Measurements from ENCODE around the gene POLN.

The POLN gene

DNA sequence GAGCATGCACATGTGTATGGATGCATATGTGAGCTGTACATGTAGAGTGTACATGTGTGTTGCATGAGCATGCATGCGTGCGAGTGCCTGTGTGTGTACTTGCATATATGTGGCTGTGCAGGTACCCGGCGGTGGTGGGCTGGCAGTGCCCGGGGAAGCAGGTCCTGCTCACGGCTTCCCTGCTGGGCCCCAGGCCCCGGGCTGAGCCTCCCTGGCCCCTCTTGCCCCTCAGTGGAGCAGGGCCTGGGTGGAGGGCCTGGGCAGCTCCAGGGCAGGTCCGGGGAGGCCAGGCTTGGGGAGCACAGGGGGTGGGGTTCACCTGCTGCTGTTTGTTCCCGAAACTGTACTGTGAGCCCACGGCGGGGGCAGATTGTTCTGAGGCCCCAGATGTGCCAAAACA lies 173.4 kb downstream of the POLN start:
- Histone ChIP-seq H3K4me3 (ENCODE audit: low read depth in 1 of 5, low read length in 5 of 5) (no peak overlapping the region), H3K9me3 (ENCODE audit: control insufficient read depth in 5 of 5, low read length in 5 of 5) (no peaks in the 10 kb centered on the region), H3K27ac (ENCODE audit: low read depth, low read length) (no peak overlapping the region), H3K4me1 (ENCODE audit: control insufficient read depth in 5 of 5, insufficient read depth in 5 of 5, low read length in 5 of 5) (peaks cover 3 to 60% (median 43%) of the 10 kb centered on the region in 5 donors), H3K27me3 (ENCODE audit: control insufficient read depth in 5 of 5, insufficient read depth in 4 of 5, low read length in 5 of 5) (peaks cover 0 to 4% (median 0%) of the 10 kb centered on the region in 5 donors), H3K9ac (ENCODE audit: low read length in 5 of 5) (no peak overlapping the region), H3K36me3 (ENCODE audit: control insufficient read depth in 5 of 5, insufficient read depth in 5 of 5, low read length in 5 of 5) (peaks cover 0 to 3% (median 0%) of the 10 kb centered on the region in 5 donors)

DNA sequence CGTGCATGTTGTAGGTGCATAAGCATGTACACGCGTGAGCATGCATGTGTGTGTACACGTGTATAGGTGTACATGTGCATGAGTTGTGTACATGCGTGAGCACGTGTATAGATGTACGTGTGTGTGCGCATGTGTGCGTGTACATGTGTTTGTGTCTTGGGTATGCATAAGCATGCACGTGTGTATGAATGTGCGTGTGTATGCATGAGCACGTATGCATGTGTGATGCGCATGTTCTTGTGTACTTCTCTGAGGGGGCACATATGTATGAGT lies 173.8 kb downstream of the POLN start:
- Histone ChIP-seq H3K27me3 (ENCODE audit: control insufficient read depth in 5 of 5, insufficient read depth in 4 of 5, low read length in 5 of 5) (peaks cover 0 to 4% (median 0%) of the 10 kb centered on the region in 5 donors), H3K4me3 (ENCODE audit: low read depth in 1 of 5, low read length in 5 of 5) (no peak overlapping the region), H3K9ac (ENCODE audit: low read length in 5 of 5) (no peak overlapping the region), H3K4me1 (ENCODE audit: control insufficient read depth in 5 of 5, insufficient read depth in 5 of 5, low read length in 5 of 5) (peaks cover 3 to 64% (median 47%) of the 10 kb centered on the region in 5 donors), H3K36me3 (ENCODE audit: control insufficient read depth in 5 of 5, insufficient read depth in 5 of 5, low read length in 5 of 5) (peaks cover 0 to 3% (median 0%) of the 10 kb centered on the region in 5 donors), H3K9me3 (ENCODE audit: control insufficient read depth in 5 of 5, low read length in 5 of 5) (no peaks in the 10 kb centered on the region), H3K27ac (ENCODE audit: low read depth, low read length) (no peak overlapping the region)

DNA sequence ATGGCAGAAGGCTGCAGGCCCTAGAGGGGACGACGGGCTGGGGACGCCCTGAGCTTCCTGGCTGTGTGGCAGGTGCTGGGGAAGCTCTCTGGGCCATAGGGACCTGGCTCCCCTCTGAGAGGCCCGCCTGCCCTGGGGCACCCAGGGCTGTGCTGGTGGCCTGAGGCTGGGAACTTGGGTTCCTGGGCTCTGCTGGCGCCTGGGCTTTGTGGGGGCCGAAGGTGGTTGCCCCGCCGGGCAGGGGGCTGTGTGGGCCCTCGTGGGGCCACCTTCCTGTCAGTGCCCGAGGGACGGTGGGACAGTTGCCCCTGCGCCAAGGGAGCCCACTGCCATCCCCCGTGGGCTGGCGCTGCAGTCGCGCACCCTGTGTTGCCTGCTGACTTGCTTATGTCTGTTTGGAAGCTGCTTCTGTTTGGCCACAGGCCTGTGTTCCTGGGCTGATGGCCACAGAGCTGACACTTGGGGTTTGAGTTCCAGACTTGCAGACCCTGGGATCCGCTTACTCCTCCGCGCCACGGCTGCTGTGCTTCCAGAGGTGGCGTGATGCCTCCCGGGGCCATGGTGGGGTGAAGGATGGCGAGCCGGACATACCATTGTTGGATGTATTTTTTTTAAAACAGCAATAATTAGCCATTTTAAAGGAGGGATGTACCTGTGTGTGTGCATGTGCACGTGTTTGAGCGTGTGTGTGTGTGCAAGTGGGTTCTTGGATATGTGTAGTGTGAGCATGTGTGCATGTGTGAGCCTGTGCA lies 174.3 kb downstream of the POLN start:
- Histone ChIP-seq H3K9me3 (ENCODE audit: control insufficient read depth in 5 of 5, low read length in 5 of 5) (no peaks in the 10 kb centered on the region), H3K27me3 (ENCODE audit: control insufficient read depth in 5 of 5, insufficient read depth in 4 of 5, low read length in 5 of 5) (peaks cover 0 to 4% (median 0%) of the 10 kb centered on the region in 5 donors), H3K4me1 (ENCODE audit: control insufficient read depth in 5 of 5, insufficient read depth in 5 of 5, low read length in 5 of 5) (peaks cover 3 to 70% (median 52%) of the 10 kb centered on the region in 5 donors), H3K27ac (ENCODE audit: low read depth, low read length) (no peak overlapping the region), H3K9ac (ENCODE audit: low read length in 5 of 5) (no peak overlapping the region), H3K36me3 (ENCODE audit: control insufficient read depth in 5 of 5, insufficient read depth in 5 of 5, low read length in 5 of 5) (peaks cover 0 to 3% (median 0%) of the 10 kb centered on the region in 5 donors), H3K4me3 (ENCODE audit: low read depth in 1 of 5, low read length in 5 of 5) (no peak overlapping the region)

DNA sequence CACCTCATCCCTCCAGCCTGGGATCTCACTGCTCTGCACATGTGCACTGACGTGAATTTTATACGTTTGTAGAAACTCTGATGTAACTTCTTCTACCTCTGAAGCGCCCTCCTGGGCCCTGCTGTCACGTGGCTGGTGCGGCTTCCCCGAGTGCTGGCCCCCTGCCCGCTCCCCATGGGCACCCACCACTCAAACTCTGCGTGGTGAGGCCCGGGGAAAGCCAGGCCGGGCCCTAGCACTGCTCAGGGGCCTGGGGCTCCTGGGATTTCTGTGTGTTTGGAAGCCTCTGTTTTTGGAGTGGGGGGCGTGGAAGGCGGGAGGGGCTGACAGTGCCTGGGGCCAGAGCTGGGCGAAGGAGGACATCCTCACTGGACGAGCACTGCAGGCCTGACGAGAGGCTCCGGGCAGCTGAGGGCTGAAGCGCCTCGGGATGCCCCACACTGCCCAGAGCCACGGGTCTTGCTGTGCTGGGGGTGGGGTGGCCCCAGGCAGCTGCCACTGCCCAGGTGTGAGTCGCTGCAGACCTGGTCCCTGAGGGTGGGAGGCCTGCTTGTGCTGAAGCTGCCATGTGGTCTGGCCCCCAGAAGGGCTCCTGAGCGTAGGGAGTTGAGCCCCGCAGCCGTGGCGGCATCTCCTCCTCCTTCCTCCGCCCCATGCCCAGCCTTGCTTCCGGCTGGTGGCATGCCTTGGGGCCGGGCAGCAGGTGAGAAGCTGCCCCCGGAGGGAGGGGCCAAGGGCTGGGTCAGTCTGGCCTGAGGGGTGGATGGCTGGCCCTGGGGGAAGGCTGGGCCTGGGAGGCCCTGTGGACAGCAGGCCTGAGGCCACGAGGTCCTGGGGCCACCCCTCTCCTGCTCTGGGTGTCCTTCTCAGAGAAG lies 175.1 kb downstream of the POLN start:
- Histone ChIP-seq H3K27me3 (ENCODE audit: control insufficient read depth in 5 of 5, insufficient read depth in 4 of 5, low read length in 5 of 5) (peaks cover 0 to 10% (median 0%) of the 10 kb centered on the region in 5 donors), H3K27ac (ENCODE audit: low read depth, low read length) (no peak overlapping the region), H3K4me3 (ENCODE audit: low read depth in 1 of 5, low read length in 5 of 5) (no peak overlapping the region)

DNA sequence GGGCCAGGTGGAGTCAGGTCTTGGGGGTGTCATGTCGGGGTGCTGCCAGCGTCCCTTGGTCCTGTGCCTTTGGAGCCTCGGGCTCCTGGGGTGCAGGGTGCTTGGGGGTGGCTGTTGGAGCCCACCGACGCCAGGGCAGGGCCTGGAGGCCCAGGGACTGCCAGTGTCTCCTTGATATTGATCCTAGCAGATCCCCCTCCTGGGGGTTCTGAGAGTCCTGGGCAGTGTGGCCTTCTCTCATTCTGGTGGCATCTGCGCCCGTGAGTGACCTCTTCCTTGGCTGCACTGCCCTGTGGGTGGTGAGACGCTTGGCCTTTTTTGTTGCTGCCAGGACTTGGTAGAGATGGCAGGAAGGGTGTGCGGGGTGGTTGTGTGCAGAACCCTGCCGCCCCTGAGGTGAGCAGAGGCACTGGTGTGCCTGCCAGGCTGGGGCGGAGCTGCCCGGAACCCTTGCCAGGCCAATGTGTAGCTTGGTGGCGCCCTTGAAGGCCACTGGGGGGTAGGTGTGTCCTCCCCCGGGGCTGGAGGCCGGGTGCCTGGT lies 175.8 kb downstream of the POLN start:
- H3K36me3 ChIP-seq (ENCODE audit: control insufficient read depth in 5 of 5, insufficient read depth in 5 of 5, low read length in 5 of 5), result peaks cover 0 to 3% (median 0%) of the 10 kb centered on the region in 5 donors
- peaks cover 3 to 76% (median 60%) of the 10 kb centered on the region in 5 donors for H3K4me1 ChIP-seq (ENCODE audit: control insufficient read depth in 5 of 5, insufficient read depth in 5 of 5, low read length in 5 of 5)
- H3K27me3 ChIP-seq (ENCODE audit: control insufficient read depth in 5 of 5, insufficient read depth in 4 of 5, low read length in 5 of 5), result peaks cover 0 to 17% (median 0%) of the 10 kb centered on the region in 5 donors
- H3K4me3 ChIP-seq (ENCODE audit: low read depth in 1 of 5, low read length in 5 of 5), result no peak overlapping the region
- no peaks in the 10 kb centered on the region for H3K9me3 ChIP-seq (ENCODE audit: control insufficient read depth in 5 of 5, low read length in 5 of 5)
- H3K27ac ChIP-seq (ENCODE audit: low read depth, low read length), result no peak overlapping the region
- no peak overlapping the region for H3K9ac ChIP-seq (ENCODE audit: low read length in 5 of 5)

More for the DNA sequence above, 175.1 kb downstream of the POLN start:
- Histone ChIP-seq H3K36me3 (ENCODE audit: control insufficient read depth in 5 of 5, insufficient read depth in 5 of 5, low read length in 5 of 5) (peaks cover 0 to 3% (median 0%) of the 10 kb centered on the region in 5 donors), H3K4me1 (ENCODE audit: control insufficient read depth in 5 of 5, insufficient read depth in 5 of 5, low read length in 5 of 5) (peaks cover 3 to 77% (median 60%) of the 10 kb centered on the region in 5 donors), H3K9ac (ENCODE audit: low read length in 5 of 5) (no peak overlapping the region), H3K9me3 (ENCODE audit: control insufficient read depth in 5 of 5, low read length in 5 of 5) (no peaks in the 10 kb centered on the region)

DNA sequence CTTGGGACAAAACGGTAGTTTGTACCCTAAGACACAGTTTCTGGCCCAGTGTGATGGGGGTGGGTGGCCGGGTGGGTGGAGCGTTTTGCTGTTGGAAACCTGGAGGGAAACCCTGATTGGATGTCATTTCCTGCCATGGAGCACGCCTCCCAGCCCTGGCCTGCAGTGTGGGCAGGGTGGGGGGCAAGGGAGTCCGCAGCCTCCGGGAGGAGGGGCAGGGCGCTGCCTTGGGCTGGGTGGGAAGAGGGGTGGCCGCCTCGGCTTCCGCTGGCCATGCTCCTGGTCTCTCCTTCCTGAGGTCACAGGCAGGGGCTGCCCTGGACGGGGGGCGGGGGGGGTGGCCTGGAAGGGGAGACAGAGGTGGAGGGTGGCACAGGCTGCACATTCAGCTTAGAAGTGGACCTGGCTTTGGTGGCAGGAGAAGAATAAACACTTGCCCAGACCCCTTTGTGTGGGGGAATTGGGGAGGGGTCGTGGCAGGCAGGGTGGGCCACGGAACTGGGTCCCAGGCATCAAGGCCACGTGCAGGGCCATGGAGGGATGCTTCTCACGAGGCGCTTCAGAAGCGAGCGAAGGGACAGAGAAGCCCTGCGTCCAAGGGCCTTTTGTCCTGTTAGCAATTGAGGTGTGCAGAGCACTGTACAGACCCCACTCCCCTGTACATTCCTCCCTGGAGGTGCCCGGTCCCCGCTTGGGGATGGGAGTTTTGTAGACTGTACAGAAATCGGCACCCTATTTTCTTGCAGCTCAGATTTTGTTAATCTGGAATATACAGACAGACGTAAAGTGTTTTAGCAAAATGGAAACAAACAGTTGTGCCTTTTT lies 176.6 kb downstream of the POLN start:
- H3K4me1 ChIP-seq (ENCODE audit: control insufficient read depth in 5 of 5, insufficient read depth in 5 of 5, low read length in 5 of 5), result peaks cover 3 to 78% (median 65%) of the 10 kb centered on the region in 5 donors
- no peaks in the 10 kb centered on the region for H3K9me3 ChIP-seq (ENCODE audit: control insufficient read depth in 5 of 5, low read length in 5 of 5)
- H3K36me3 ChIP-seq (ENCODE audit: control insufficient read depth in 5 of 5, insufficient read depth in 5 of 5, low read length in 5 of 5), result peaks cover 0 to 3% (median 0%) of the 10 kb centered on the region in 5 donors
- no peak overlapping the region for H3K27ac ChIP-seq (ENCODE audit: low read depth, low read length)
- H3K9ac ChIP-seq (ENCODE audit: low read length in 5 of 5), result no peak overlapping the region
- H3K27me3 ChIP-seq (ENCODE audit: control insufficient read depth in 5 of 5, insufficient read depth in 4 of 5, low read length in 5 of 5), result peaks cover 0 to 20% (median 0%) of the 10 kb centered on the region in 5 donors
- no peak overlapping the region for H3K4me3 ChIP-seq (ENCODE audit: low read depth in 1 of 5, low read length in 5 of 5)

DNA sequence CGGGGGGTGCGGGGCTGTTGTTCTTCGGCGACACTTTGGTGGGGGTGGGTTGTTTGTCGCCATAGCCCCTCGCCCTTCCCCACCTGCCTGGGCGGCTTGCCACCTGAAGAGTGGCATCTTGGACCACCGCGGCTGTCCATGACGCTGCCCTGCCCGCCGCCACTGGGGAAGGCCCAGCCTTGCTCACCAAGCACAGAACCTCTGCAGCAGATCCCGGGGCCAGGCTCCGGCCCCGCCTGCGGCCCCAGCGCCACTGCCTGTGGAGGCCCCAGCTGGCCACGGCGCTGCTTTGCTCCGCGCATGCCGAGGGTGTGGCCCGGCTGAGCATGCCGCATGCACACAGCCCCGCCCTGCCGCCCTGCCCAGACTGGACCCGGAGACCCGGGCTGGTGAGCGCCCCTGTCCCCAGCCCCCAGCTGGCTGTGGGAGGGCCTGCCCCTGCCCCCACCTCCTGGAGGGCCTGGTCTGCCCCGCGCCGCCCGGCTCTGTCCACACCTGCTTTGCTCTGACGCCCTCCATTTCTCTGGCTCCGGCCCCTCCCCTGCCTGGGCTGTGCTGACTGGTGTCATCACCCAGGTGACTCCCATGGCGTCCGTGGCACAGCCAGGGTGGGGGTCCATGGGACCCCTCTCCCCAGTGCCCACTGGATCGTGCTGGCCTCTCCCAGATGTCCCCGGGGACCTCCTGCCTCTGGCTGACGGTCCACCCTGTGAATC lies 177.5 kb downstream of the POLN start:
- Histone ChIP-seq H3K9ac (ENCODE audit: low read length in 5 of 5) (no peak overlapping the region), H3K9me3 (ENCODE audit: control insufficient read depth in 5 of 5, low read length in 5 of 5) (no peaks in the 10 kb centered on the region), H3K4me3 (ENCODE audit: low read depth in 1 of 5, low read length in 5 of 5) (no peak overlapping the region), H3K4me1 (ENCODE audit: control insufficient read depth in 5 of 5, insufficient read depth in 5 of 5, low read length in 5 of 5) (peaks cover 3 to 79% (median 65%) of the 10 kb centered on the region in 5 donors), H3K27ac (ENCODE audit: low read depth, low read length) (no peak overlapping the region), H3K36me3 (ENCODE audit: control insufficient read depth in 5 of 5, insufficient read depth in 5 of 5, low read length in 5 of 5) (peaks cover 0 to 3% (median 0%) of the 10 kb centered on the region in 5 donors), H3K27me3 (ENCODE audit: control insufficient read depth in 5 of 5, insufficient read depth in 4 of 5, low read length in 5 of 5) (peaks cover 0 to 20% (median 0%) of the 10 kb centered on the region in 5 donors)

DNA sequence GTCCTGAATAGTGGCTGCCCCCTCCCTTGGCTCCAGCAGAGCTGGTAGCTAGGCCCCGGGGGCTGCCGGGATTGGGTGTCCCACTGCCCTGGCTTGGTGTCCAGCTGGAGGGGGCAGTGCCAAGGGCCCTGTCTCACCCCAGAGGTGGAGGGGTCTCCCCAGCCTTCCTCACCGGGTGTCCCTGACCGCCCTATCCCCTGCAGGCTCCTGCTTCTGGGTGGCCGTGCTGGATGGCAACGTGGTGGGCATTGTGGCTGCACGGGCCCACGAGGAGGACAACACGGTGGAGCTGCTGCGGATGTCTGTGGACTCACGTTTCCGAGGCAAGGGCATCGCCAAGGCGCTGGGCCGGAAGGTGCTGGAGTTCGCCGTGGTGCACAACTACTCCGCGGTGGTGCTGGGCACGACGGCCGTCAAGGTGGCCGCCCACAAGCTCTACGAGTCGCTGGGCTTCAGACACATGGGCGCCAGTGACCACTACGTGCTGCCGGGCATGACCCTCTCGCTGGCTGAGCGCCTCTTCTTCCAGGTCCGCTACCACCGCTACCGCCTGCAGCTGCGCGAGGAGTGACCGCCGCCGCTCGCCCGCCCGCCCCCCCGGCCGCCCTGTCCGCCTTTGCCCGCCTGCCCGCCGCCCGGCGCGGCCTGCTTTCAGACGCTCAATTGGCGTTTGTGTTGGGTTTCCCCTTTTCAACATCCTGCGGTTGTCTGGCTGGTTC lies 178.2 kb downstream of the POLN start:
- no peaks in the 10 kb centered on the region for H3K9me3 ChIP-seq (ENCODE audit: control insufficient read depth in 5 of 5, low read length in 5 of 5)
- no peak overlapping the region for H3K27ac ChIP-seq (ENCODE audit: low read depth, low read length)
- peaks cover 3 to 79% (median 65%) of the 10 kb centered on the region in 5 donors for H3K4me1 ChIP-seq (ENCODE audit: control insufficient read depth in 5 of 5, insufficient read depth in 5 of 5, low read length in 5 of 5)
- H3K9ac ChIP-seq (ENCODE audit: low read length in 5 of 5), result no peak overlapping the region
- H3K27me3 ChIP-seq (ENCODE audit: control insufficient read depth in 5 of 5, insufficient read depth in 4 of 5, low read length in 5 of 5), result peaks cover 0 to 20% (median 0%) of the 10 kb centered on the region in 5 donors
- peaks cover 0 to 3% (median 0%) of the 10 kb centered on the region in 5 donors for H3K36me3 ChIP-seq (ENCODE audit: control insufficient read depth in 5 of 5, insufficient read depth in 5 of 5, low read length in 5 of 5)
- H3K4me3 ChIP-seq (ENCODE audit: low read depth in 1 of 5, low read length in 5 of 5), result no peak overlapping the region
